HG03565 (cell line): Measurements from ENCODE around the gene COL6A6.

ENCODE experiments used
- ATAC-seq: cut with Tn5 transposase; IDR thresholded peaks from one replicate; pipeline ENCODE4 v1.9.1; 2021; ENCODE audit warnings: mild to moderate bottlenecking, moderate library complexity; ENCODE audit not compliant: unreplicated experiment

The COL6A6 gene, protein sequence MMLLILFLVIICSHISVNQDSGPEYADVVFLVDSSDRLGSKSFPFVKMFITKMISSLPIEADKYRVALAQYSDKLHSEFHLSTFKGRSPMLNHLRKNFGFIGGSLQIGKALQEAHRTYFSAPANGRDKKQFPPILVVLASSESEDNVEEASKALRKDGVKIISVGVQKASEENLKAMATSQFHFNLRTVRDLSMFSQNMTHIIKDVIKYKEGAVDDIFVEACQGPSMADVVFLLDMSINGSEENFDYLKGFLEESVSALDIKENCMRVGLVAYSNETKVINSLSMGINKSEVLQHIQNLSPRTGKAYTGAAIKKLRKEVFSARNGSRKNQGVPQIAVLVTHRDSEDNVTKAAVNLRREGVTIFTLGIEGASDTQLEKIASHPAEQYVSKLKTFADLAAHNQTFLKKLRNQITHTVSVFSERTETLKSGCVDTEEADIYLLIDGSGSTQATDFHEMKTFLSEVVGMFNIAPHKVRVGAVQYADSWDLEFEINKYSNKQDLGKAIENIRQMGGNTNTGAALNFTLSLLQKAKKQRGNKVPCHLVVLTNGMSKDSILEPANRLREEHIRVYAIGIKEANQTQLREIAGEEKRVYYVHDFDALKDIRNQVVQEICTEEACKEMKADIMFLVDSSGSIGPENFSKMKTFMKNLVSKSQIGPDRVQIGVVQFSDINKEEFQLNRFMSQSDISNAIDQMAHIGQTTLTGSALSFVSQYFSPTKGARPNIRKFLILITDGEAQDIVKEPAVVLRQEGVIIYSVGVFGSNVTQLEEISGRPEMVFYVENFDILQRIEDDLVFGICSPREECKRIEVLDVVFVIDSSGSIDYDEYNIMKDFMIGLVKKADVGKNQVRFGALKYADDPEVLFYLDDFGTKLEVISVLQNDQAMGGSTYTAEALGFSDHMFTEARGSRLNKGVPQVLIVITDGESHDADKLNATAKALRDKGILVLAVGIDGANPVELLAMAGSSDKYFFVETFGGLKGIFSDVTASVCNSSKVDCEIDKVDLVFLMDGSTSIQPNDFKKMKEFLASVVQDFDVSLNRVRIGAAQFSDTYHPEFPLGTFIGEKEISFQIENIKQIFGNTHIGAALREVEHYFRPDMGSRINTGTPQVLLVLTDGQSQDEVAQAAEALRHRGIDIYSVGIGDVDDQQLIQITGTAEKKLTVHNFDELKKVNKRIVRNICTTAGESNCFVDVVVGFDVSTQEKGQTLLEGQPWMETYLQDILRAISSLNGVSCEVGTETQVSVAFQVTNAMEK (N-terminal part only)

DNA sequence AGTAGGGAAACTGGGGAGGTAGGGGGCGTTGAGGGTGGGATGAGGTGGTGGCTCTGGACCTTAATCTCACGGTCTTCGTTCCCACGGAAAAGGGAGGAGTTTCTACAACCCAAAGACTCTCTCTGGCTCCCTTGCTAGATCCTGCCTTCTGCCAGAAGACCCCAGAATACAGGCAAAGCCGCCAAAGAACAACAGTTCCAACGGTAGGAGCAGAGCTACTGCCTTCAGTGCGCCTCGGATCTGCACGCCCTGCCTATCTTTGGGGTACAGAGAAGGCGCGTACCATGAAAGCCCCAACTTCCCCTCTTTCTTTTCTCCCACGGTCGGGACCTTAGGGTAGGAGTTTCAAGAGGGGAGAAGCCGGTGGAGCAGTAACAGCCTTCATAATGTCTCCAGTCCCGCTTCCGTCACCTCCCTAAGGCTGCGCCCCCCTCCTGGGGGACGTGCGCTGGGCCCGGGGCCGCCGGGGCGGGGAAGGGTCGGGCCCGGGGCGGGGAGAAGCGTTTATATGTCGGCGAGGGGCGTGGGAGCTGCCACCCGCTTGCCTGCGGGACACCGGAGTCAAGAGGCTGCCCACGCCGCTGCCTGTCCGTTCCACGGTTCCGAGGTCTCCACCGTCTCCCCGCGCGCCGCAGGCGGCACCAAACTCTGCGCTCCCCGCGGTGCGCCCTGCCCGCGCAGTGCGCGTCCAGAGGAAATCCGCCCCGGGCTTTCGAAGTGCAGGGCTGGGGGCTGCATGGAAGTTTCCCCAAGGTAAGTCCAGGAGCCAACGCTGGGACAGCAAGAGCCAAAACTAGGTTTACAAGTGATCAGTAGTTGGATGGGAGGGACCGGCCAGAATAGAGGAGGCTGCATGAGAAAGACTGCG lies at the start of gene COL6A6:
COL6A6 (plus strand) TSS at position 533 of the 868 bp plus-strand sequence. CDS start 43,188 bp downstream, outside the sequence.
- no peak for ATAC-seq

GRCh38 chr3:130468311-130468710 lies 48.7 kb upstream of the COL6A6 start:
- no peak for ATAC-seq

DNA sequence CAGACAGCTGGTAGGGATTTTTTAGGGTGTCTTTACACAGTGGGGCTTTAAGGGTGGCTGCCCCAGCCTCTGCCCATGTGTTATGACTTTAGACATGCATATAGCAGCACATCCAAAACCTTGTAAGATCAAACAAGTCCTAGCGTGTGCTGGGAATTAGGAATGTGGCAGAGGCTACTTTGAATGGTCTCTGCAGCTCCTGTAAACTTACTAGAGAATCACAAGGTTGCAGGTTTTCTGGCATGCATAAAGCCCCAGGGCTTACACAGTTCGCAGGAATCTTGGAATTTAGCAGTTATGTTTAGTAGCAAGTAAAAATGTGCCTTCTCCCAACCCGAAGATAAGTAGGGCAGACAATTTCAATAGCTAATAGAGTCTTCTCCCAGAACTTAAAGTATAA lies 46.9 kb upstream of the COL6A6 start:
- ATAC-seq = no peak

- ATAC-seq = no peak
Observed at GRCh38 chr3:130473416-130473815, 43.6 kb upstream of the COL6A6 start.

- ATAC-seq = no peak
Observed at GRCh38 chr3:130480736-130481135, 36.2 kb upstream of the COL6A6 start.

DNA sequence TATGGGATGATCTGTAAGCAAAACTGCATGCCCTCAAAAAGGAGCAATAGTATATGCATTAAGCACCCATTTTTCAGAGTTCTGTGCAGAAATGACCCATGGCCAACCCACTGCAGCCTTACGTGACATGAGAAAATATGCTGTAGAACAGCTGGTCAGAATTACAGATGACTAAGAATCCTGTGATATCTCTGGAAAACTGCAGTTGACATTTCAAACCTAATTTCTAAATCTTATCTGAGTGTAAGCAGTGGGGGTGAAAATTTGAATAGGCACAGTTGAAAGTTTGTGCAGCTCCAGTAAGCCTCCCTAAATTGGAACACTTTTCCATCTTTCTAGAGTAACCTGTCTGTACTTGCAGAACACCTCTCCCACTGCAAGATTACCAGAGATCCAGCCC lies 28.7 kb upstream of the COL6A6 start:
- no peak for ATAC-seq

GRCh38 chr3:130488769-130489450 lies 28.1 kb upstream of the COL6A6 start:
- ATAC-seq = no peak

DNA sequence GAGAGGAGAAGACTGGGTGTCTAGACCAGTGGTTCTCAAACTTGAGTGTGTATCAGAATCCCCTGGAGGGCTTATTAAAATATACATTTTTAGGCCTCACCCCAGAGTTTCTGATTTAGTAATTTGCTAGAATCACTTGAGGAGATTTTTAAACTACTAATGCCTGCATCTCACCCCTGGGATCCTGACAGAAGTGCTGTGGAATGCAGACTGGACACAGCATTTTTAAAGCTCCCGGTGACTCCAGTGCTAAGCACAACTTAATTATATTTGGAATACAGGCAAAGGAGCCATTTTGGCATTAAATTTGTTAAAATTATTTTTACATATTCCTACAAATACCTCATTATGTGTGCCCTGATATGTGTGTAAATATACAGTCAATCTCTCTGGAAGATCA lies 26.7 kb upstream of the COL6A6 start:
- ATAC-seq = no peak

- no peak for ATAC-seq
Observed at GRCh38 chr3:130491431-130491830, 25.5 kb upstream of the COL6A6 start.

DNA sequence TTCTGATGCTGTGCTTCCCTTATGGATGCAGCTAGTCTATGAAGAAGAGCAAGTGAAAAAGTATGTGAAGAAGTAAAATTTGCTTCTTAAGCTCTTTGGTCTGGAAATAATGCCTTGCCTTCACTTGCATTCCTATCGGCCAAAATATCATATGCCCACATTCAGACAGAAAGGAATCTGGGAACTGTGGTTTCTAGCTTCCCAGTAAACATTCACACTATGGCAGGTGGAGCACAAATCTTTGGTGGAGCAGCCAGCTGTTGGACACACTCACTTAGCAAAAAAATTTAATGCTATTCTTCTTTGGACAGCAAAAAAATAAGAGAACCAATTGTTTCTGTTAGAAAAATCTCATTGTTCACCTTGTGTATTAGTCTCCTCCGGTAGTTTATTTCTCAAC lies 12.3 kb upstream of the COL6A6 start:
- ATAC-seq = no peak

DNA sequence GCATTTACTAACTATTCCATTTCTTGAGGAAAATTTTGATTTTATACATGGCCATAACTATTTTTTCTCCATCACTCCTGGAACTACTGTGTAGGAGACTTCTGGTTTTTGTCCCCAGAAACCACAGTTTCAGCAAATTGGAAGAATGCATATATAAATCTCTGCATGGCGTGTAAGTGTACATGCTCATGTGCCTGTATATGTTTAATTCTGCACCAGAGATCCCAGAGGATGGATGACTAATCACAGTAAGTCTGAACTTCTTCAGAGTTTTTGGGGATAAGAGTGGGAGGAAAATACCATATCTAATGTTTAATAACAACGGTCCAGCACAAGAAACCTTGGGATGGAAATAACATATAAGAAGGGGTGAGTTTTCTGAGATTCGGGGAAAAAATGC lies 10.9 kb upstream of the COL6A6 start:
- ATAC-seq = no peak

DNA sequence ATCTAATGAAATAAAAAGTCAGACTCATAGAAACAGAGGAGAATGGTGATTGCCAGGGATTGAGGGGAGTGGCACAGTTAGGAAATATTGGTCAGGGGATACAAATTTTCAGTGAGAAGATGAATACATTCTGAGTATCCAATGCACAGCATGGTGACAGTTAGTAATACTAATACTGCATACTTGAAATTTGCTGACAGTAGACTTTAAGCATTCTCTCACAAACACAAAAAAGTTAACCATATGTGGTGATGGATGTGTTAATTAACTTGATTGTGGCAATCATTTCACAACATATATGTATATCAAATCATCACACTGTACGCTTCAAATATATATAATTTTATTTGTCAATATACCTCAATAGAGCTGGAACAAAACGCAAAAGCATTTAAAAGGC lies 9.2 kb upstream of the COL6A6 start:
- ATAC-seq = no peak

DNA sequence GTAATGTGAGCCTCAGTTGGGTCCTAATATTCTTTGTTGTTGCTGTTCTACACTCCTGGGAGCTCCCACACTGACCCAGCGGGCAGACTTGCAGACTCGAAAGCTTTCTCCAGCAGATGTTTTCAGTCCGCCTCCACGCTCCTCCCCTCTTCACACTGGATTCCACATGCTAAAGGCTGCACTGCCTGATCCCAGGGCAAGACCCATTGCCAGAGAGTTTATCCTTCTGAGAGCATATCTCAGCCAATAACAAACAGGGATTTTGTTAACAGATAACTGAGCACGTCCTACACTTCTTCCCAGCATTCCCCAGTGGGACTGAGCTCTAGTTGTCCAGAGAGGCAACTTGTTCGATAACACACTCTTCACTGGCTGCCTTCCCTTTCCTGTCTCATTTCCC lies 8.0 kb upstream of the COL6A6 start:
- ATAC-seq = no peak

DNA sequence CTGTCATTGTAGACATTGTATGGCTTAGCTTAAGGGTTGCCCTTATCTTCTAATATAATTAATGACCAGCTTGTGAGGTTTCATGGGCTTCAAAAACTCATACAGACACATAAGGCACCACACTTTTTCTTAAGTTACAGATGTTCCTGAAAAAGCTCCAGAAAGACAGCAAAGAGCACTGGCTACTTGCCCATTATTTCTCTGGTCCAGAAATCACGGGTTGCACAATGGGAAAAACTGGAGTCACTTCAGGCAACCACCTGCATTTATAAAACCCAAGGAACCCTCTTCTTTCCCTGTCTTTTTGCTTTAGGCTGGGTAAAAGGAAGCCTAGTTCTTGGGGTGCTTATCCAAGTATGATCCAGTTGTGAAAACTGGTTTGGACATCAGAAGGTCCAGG lies 2.3 kb upstream of the COL6A6 start:
- no peak for ATAC-seq

GRCh38 chr3:130515755-130516154 lies 1.2 kb upstream of the COL6A6 start:
- no peak for ATAC-seq

GRCh38 chr3:130517602-130518001 lies 625 bp downstream of the COL6A6 start:
- no peak for ATAC-seq

GRCh38 chr3:130519754-130520153 lies 2.8 kb downstream of the COL6A6 start:
- ATAC-seq = no peak

DNA sequence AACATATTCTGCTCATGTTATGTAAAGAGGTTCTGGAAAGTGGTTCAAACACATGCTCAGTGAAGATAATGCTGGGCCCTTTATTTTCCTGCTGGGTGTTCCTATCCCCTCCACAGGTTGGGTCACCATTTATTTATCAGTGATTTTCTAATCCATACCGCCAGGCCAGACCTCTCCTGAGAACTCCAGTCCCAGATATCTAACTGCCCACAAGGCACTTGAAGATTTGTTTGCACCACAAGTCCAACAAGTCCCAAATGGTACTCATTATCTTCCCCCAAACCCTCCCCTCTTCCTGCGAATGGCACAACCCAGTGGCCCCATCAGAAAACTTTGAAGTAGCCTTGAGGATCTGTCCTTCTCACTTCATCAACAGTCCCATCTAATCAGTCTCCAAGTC lies 5.4 kb downstream of the COL6A6 start:
- no peak for ATAC-seq

GRCh38 chr3:130527426-130527825 lies 10.4 kb downstream of the COL6A6 start:
- no peak for ATAC-seq

- no peak for ATAC-seq
Observed at GRCh38 chr3:130528120-130528519, 11.1 kb downstream of the COL6A6 start.
